Body of pancreas (tissue), 4 donors: Measurements from ENCODE around the gene OR2H1.

Experiments used
- POLR2A ChIP-seq, 3 donors: fragments of 450-650 bp; IDR thresholded peaks; one replicate each; pipeline ENCODE4 v1.6.1; 2016; ENCODE audit warnings: antibody characterized with exemption in 3 of 3, mild to moderate bottlenecking in 2 of 3
- TF ChIP-seq, protein P1 (sequence below), 7 experiments: fragments of 450-650 bp in 4 of 7; fragments of 200-600 bp in 3 of 7; sonication (generic) in 3 of 7; IDR thresholded peaks; one replicate each; pipeline ENCODE4 v1.5.1; 2016 to 2019; ENCODE audit warnings: antibody characterized with exemption in 7 of 7

DNA sequence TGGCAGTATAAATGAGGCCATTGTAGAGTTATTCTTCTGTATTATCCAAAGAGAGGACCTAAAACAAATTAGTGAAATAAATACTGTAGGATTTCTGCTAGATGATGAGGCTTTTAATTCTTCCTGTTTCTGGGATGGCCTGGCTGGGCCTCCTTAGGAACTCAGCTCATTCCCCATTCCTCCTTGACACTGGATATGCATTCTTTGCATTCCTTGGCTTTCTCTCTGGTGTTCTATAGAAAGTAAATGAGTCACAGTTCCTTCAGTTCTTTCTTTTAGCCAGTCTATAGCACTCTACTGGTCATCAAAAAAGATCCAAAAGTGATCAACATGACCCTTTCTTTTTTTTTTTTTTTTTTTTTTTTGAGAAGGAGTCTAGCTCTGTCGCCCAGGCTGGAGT is 9.3 kb upstream of the OR2H1 start:
- TF ChIP-seq, protein P1, sequence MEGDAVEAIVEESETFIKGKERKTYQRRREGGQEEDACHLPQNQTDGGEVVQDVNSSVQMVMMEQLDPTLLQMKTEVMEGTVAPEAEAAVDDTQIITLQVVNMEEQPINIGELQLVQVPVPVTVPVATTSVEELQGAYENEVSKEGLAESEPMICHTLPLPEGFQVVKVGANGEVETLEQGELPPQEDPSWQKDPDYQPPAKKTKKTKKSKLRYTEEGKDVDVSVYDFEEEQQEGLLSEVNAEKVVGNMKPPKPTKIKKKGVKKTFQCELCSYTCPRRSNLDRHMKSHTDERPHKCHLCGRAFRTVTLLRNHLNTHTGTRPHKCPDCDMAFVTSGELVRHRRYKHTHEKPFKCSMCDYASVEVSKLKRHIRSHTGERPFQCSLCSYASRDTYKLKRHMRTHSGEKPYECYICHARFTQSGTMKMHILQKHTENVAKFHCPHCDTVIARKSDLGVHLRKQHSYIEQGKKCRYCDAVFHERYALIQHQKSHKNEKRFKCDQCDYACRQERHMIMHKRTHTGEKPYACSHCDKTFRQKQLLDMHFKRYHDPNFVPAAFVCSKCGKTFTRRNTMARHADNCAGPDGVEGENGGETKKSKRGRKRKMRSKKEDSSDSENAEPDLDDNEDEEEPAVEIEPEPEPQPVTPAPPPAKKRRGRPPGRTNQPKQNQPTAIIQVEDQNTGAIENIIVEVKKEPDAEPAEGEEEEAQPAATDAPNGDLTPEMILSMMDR (IDR thresholded peaks at IDR 0.05) = no peak
- TF ChIP-seq POLR2A (IDR thresholded peaks at IDR 0.05) = no peak
